ENCODE measurements around the gene ADGRG3.

ADGRG3 gene

GRCh38 chr16:57634171-57634570 is 33.9 kb upstream of the ADGRG3 start:
- no peak for DNase-seq (ENCODE audit: low read depth)
- TF ChIP-seq MYC (IDR thresholded peaks at IDR 0.05; ENCODE audit: low read depth, low read length) (no peak), CTCF (IDR thresholded peaks at IDR 0.05; ENCODE audit: low read depth, low read length) (no peak), POLR2A (IDR thresholded peaks at IDR 0.05; ENCODE audit: extremely low read depth, insufficient read length) (no peak)
- TF ChIP-seq, protein P1, sequence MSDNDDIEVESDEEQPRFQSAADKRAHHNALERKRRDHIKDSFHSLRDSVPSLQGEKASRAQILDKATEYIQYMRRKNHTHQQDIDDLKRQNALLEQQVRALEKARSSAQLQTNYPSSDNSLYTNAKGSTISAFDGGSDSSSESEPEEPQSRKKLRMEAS (IDR thresholded peaks at IDR 0.05; ENCODE audit: low read depth, low read length) = no peak
- no peak overlapping the region for H3K4me3 ChIP-seq (ENCODE audit: low read depth, low read length)

DNA sequence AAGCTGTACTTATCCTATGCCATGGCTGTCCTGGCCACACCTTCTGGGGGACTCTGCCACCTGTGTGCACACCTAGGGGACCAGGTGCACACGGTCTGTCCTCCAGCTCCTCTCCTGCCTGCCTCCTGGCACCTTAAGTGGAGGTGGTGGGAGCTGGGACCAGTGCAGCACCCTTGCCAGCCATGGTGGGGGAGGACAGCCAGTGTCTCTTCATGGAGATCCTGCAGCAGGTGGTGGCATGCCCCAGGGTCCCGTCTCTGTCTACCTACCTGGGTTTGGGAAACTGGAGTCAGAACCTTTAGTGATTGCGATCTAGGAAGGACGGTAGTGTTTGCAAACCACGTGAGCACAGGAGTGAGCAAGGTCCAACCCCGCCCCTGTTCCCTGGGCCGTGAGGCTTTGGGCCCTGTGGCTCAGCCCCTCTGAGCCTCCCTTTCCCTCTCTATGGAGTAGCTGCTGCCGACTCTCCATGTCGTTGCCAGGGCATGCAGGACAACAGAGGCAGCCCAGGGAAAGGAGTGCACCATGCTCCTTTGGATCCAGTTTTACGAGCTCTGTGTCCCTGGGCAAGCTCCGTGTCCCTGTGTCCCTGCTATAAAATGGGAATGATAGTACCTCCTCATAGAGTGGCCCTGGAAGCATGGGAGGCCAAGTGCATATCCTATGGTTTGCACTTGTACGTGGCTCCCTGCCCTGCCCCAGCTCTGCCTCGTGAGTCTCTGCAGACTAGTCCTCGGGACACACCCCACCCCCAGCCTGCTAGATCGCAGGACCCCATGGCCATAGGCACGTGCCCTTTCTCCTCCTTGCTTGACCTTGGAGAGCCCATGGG is 32.6 kb upstream of the ADGRG3 start:
- H3K4me3 ChIP-seq (ENCODE audit: low read depth, low read length) = no peak overlapping the region
- no peak for DNase-seq (ENCODE audit: low read depth)
- TF ChIP-seq CTCF (IDR thresholded peaks at IDR 0.05; ENCODE audit: low read depth, low read length) (no peak), MYC (IDR thresholded peaks at IDR 0.05; ENCODE audit: low read depth, low read length) (no peak), POLR2A (IDR thresholded peaks at IDR 0.05; ENCODE audit: extremely low read depth, insufficient read length) (no peak)
- TF ChIP-seq, protein P1 (IDR thresholded peaks at IDR 0.05; ENCODE audit: low read depth, low read length) = no peak

- no peak overlapping the region for H3K4me3 ChIP-seq (ENCODE audit: low read depth, low read length)
- TF ChIP-seq, protein P1 (IDR thresholded peaks at IDR 0.05; ENCODE audit: low read depth, low read length) = no peak
- TF ChIP-seq CTCF (IDR thresholded peaks at IDR 0.05; ENCODE audit: low read depth, low read length) = no peak
- TF ChIP-seq POLR2A (IDR thresholded peaks at IDR 0.05; ENCODE audit: extremely low read depth, insufficient read length) = no peak
- no peak for TF ChIP-seq MYC (IDR thresholded peaks at IDR 0.05; ENCODE audit: low read depth, low read length)
- DNase-seq (ENCODE audit: low read depth) = no peak
Observed at GRCh38 chr16:57636184-57636583, 31.9 kb upstream of the ADGRG3 start.

- peak; percentile 48 for DNase-seq (ENCODE audit: low read depth)
- no peak for TF ChIP-seq CTCF (IDR thresholded peaks at IDR 0.05; ENCODE audit: low read depth, low read length)
Observed at GRCh38 chr16:57637020-57637419, 31.1 kb upstream of the ADGRG3 start.

GRCh38 chr16:57637424-57637823 is 30.7 kb upstream of the ADGRG3 start:
- TF ChIP-seq POLR2A (IDR thresholded peaks at IDR 0.05; ENCODE audit: extremely low read depth, insufficient read length) (no peak), CTCF (IDR thresholded peaks at IDR 0.05; ENCODE audit: low read depth, low read length) (no peak), MYC (IDR thresholded peaks at IDR 0.05; ENCODE audit: low read depth, low read length) (no peak)
- TF ChIP-seq, protein P1 (IDR thresholded peaks at IDR 0.05; ENCODE audit: low read depth, low read length) = no peak
- DNase-seq (ENCODE audit: low read depth) = no peak

More at GRCh38 chr16:57637020-57637419, 31.1 kb upstream of the ADGRG3 start:
- H3K4me3 ChIP-seq (ENCODE audit: low read depth, low read length) = no peak overlapping the region

More at GRCh38 chr16:57637424-57637823, 30.7 kb upstream of the ADGRG3 start:
- no peak overlapping the region for H3K4me3 ChIP-seq (ENCODE audit: low read depth, low read length)
